Tibial artery (tissue), 4 donors: Measurements from ENCODE around the gene ALKAL2.
A peak's percentile ranks its signal among the peaks of the same experiment; 100 is the strongest.

Experiments used
- DNase-seq, 2 donors: peaks; one replicate each; pipeline ENCODE4 v3.0.0-alpha.2; 2019
- H3K27ac ChIP-seq, 2 donors: fragments of 200-600 bp; sonication (generic) in 1 of 2; 1 replicate in 1 of 2; 2 replicates in 1 of 2; pipeline ENCODE4 v1.5.1; 2018 to 2019; ENCODE audit warnings: mild to moderate bottlenecking in 1 of 2
- H3K27me3 ChIP-seq, 2 donors: fragments of 200-600 bp; sonication (generic) in 1 of 2; one replicate each; pipeline versions ENCODE4 v1.5.1 to v1.6.0; 2016 to 2019
- H3K36me3 ChIP-seq, 3 donors: fragments of 200-600 bp; sonication (generic) in 2 of 3; one replicate each; pipeline ENCODE4 v1.5.1; 2016 to 2019; ENCODE audit warnings: mild to moderate bottlenecking in 2 of 3
- H3K4me1 ChIP-seq, 4 donors: fragments of 200-600 bp; sonication (generic) in 2 of 4; 1 replicate in 3 of 4; 2 replicates in 1 of 4; pipeline ENCODE4 v1.5.1; 2016 to 2019
- H3K4me3 ChIP-seq, 2 donors: fragments of 200-600 bp; sonication (generic) in 1 of 2; 1 replicate in 1 of 2; 2 replicates in 1 of 2; pipeline ENCODE4 v1.5.1; 2018 to 2019; ENCODE audit warnings: mild to moderate bottlenecking in 2 of 2
- H3K9me3 ChIP-seq, 3 donors: fragments of 200-600 bp; sonication (generic) in 1 of 3; one replicate each; pipeline ENCODE4 v1.5.1; 2016 to 2019
- CTCF ChIP-seq, 2 experiments: fragments of 200-600 bp in 1 of 2; fragments of 450-650 bp in 1 of 2; IDR thresholded peaks; one replicate each; pipeline ENCODE4 v1.5.1; 2017 to 2019; ENCODE audit warnings: antibody characterized with exemption in 2 of 2, mild to moderate bottlenecking in 1 of 2, moderate library complexity in 1 of 2
- intact Hi-C: fragments of 100-400 bp; cut with DNase I; formaldehyde crosslinking; loops from one replicate; pipeline ENCODE4 v1.15.0; 2023; ENCODE audit warnings: low total_unique reads

ALKAL2 gene

GRCh38 chr2:238431-238830 is 49.5 kb downstream of the ALKAL2 start:
- no peak for TF ChIP-seq CTCF (IDR thresholded peaks at IDR 0.05)
- intact Hi-C loops: no loop called here
- Histone ChIP-seq H3K4me3 (no peak overlapping the region), H3K27me3 (no peaks in the 10 kb centered on the region), H3K9me3 (no peaks in the 10 kb centered on the region), H3K27ac (peak overlapping the region in 1 of 2 donors; percentile 45), H3K4me1 (peaks cover 0 to 24% (median 0%) of the 10 kb centered on the region in 4 donors), H3K36me3 (peaks cover 8 to 19% (median 12%) of the 10 kb centered on the region in 3 donors)
- DNase-seq: no peak

GRCh38 chr2:237878-238277 is 50.0 kb downstream of the ALKAL2 start:
- TF ChIP-seq CTCF (IDR thresholded peaks at IDR 0.05): no peak
- Histone ChIP-seq H3K4me3 (no peak overlapping the region), H3K36me3 (peaks cover 8 to 13% (median 11%) of the 10 kb centered on the region in 3 donors), H3K9me3 (no peaks in the 10 kb centered on the region), H3K27me3 (no peaks in the 10 kb centered on the region), H3K27ac (peak overlapping the region in 1 of 2 donors; percentile 45), H3K4me1 (peaks cover 0 to 25% (median 0%) of the 10 kb centered on the region in 4 donors)
- intact Hi-C loops: no loop called here
- no peak for DNase-seq

GRCh38 chr2:236993-237539 is 50.8 kb downstream of the ALKAL2 start:
- no peak for TF ChIP-seq CTCF (IDR thresholded peaks at IDR 0.05)
- Histone ChIP-seq H3K36me3 (peaks cover 2 to 13% (median 7%) of the 10 kb centered on the region in 3 donors), H3K4me3 (no peak overlapping the region), H3K4me1 (peaks cover 0 to 25% (median 0%) of the 10 kb centered on the region in 4 donors), H3K27ac (peak overlapping the region in 1 of 2 donors; percentile 45), H3K9me3 (no peaks in the 10 kb centered on the region), H3K27me3 (no peaks in the 10 kb centered on the region)
- intact Hi-C loops: no loop called here
- DNase-seq: no peak

DNA sequence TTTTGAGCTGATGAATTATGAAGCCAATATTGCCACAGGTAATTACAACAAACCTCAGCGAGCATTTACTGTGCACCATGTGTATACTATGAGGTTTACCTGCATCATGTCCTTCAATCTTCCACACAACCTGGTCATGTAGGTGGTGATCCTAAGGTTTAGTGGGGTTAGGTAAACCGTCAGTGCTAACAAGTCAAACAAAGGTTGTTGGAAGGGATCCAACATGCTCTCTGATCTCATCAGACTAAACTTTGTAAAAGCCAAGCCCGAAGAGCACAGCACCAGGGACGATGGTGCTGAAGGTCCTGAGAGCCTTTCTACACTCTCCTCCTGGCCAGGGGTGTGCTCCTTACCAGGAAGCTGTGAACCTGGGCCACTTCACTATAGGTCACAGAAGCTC is 53.5 kb downstream of the ALKAL2 start:
- Histone ChIP-seq H3K4me1 (peaks cover 0 to 25% (median 0%) of the 10 kb centered on the region in 4 donors), H3K27me3 (no peaks in the 10 kb centered on the region), H3K36me3 (peaks cover 12 to 21% (median 12%) of the 10 kb centered on the region in 3 donors), H3K9me3 (no peaks in the 10 kb centered on the region), H3K4me3 (no peak overlapping the region), H3K27ac (no peak overlapping the region)
- DNase-seq: no peak
- intact Hi-C loops: no loop called here
- TF ChIP-seq CTCF (IDR thresholded peaks at IDR 0.05): no peak

DNA sequence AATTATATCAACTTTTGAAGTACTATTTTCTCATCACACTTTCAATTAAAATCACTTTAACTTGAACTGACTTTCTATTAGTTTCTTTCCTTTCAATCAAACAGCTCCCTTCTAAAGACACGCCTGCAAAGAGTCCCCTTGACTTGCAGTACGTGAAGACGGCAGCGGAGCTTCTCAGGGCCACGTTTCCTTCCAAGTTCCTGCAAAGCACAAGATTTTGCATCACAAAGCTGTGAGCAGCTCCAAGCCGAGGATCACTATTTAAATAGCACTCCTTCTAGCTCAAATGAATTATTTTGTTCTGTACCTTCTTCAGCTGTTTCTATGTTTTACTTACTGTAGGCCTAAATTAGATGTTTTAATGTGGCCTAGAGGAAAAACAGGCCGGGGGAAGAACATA is 54.9 kb downstream of the ALKAL2 start:
- no peak for TF ChIP-seq CTCF (IDR thresholded peaks at IDR 0.05)
- intact Hi-C loops: no loop called here
- DNase-seq: no peak
- no peak overlapping the region for H3K27ac ChIP-seq
- H3K4me3 ChIP-seq: no peak overlapping the region
- no peaks in the 10 kb centered on the region for H3K9me3 ChIP-seq
- peaks cover 0 to 14% (median 0%) of the 10 kb centered on the region in 4 donors for H3K4me1 ChIP-seq
- H3K36me3 ChIP-seq: peaks cover 12 to 23% (median 22%) of the 10 kb centered on the region in 3 donors
- no peaks in the 10 kb centered on the region for H3K27me3 ChIP-seq
